ENCODE data around the gene CRYBG1.

DNA sequence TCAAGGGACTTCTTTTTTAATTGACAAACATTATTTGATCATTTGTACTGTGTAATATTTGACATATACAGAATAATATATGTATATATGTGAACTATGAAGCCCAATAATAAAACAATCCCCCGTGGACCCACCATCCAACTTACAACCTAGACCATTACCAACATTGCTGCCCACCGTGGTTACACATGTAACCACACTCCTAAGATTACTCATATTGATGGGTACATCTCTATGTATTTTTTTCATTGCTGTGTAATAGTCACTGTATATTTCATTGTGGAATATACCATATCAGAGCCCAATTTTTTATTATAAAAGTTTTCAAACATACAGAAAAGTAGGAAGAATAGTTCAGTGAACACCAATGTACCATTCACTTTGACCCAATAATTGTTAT, 174.5 kb downstream of the CRYBG1 start:
- TF ChIP-seq, protein P1, sequence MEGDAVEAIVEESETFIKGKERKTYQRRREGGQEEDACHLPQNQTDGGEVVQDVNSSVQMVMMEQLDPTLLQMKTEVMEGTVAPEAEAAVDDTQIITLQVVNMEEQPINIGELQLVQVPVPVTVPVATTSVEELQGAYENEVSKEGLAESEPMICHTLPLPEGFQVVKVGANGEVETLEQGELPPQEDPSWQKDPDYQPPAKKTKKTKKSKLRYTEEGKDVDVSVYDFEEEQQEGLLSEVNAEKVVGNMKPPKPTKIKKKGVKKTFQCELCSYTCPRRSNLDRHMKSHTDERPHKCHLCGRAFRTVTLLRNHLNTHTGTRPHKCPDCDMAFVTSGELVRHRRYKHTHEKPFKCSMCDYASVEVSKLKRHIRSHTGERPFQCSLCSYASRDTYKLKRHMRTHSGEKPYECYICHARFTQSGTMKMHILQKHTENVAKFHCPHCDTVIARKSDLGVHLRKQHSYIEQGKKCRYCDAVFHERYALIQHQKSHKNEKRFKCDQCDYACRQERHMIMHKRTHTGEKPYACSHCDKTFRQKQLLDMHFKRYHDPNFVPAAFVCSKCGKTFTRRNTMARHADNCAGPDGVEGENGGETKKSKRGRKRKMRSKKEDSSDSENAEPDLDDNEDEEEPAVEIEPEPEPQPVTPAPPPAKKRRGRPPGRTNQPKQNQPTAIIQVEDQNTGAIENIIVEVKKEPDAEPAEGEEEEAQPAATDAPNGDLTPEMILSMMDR (IDR thresholded peaks at IDR 0.05), result no peak
- no peak for TF ChIP-seq EZH2 (IDR thresholded peaks at IDR 0.05)

Measured in neural progenitor cell (in vitro differentiated cells).